HepG2 (cell line): ENCODE results near the gene CLUH. TPM values are rescaled to one million over a fixed set of nuclear protein-coding genes. Genes with fewer than 3 reads are reported as not detected.

Experiments used
- AHR ChIP-seq: IDR thresholded peaks from 2 replicates; pipeline ENCODE4 v1.6.1; 2018; ENCODE audit warnings: missing genetic modification reagents, missing compliant biosample characterization
- CCDC6 ChIP-seq: sonication (generic); formaldehyde crosslinking; IDR thresholded peaks from 2 replicates; pipeline ENCODE4 v1.8.1; 2022; ENCODE audit warnings: mild to moderate bottlenecking, missing genetic modification reagents, moderate library complexity
- NRL ChIP-seq: sonication (generic); formaldehyde crosslinking; IDR thresholded peaks from 2 replicates; pipeline ENCODE4 v1.5.0; 2020; ENCODE audit warnings: missing genetic modification reagents, mild to moderate bottlenecking, moderate library complexity, borderline replicate concordance
- PAWR ChIP-seq: sonication (generic); formaldehyde crosslinking; IDR thresholded peaks from 2 replicates; pipeline ENCODE4 v1.4.0; 2020; ENCODE audit warnings: missing genetic modification reagents, mild to moderate bottlenecking, borderline replicate concordance
- PHF21A ChIP-seq: sonication (generic); formaldehyde crosslinking; IDR thresholded peaks from 2 replicates; pipeline ENCODE4 v1.5.0; 2020; ENCODE audit warnings: mild to moderate bottlenecking, missing genetic modification reagents
- STAG1 ChIP-seq: sonication (generic); formaldehyde crosslinking; IDR thresholded peaks from 2 replicates; pipeline ENCODE4 v1.4.0; 2020; ENCODE audit warnings: missing genetic modification reagents
- ZC3H13 ChIP-seq: sonication (generic); formaldehyde crosslinking; IDR thresholded peaks from 2 replicates; pipeline ENCODE4 v1.8.1; 2023; ENCODE audit warnings: mild to moderate bottlenecking, missing genetic modification reagents, moderate library complexity
- ZFX ChIP-seq: sonication (generic); formaldehyde crosslinking; IDR thresholded peaks from 2 replicates; pipeline ENCODE4 v1.4.0; 2020; ENCODE audit warnings: mild to moderate bottlenecking, low read depth, missing genetic modification reagents, moderate library complexity
- ZNF121 ChIP-seq: sonication (generic); formaldehyde crosslinking; IDR thresholded peaks from 2 replicates; pipeline ENCODE4 v1.5.0; 2020; ENCODE audit warnings: mild to moderate bottlenecking, missing genetic modification reagents
- ZNF160 ChIP-seq: sonication (generic); formaldehyde crosslinking; IDR thresholded peaks from 2 replicates; pipeline ENCODE4 v1.8.0; 2022; ENCODE audit warnings: mild to moderate bottlenecking, inconsistent platforms, missing genetic modification reagents
- ZNF317 ChIP-seq: sonication (generic); formaldehyde crosslinking; IDR thresholded peaks from 2 replicates; pipeline ENCODE4 v1.5.0; 2020; ENCODE audit warnings: mild to moderate bottlenecking, missing genetic modification reagents
- ZNF367 ChIP-seq: sonication (generic); formaldehyde crosslinking; IDR thresholded peaks from 2 replicates; pipeline ENCODE4 v1.4.0; 2020; ENCODE audit warnings: missing genetic modification reagents, borderline replicate concordance
- ZNF567 ChIP-seq: sonication (generic); formaldehyde crosslinking; IDR thresholded peaks from 2 replicates; pipeline ENCODE4 v1.8.1; 2023; ENCODE audit warnings: mild to moderate bottlenecking, missing genetic modification reagents, borderline replicate concordance
- ZNF598 ChIP-seq: sonication (generic); formaldehyde crosslinking; IDR thresholded peaks from 2 replicates; pipeline ENCODE4 v1.5.1; 2020; ENCODE audit warnings: mild to moderate bottlenecking, missing genetic modification reagents, borderline replicate concordance
- ZNF644 ChIP-seq: IDR thresholded peaks from 2 replicates; pipeline ENCODE4 v1.6.1; 2016; ENCODE audit warnings: low read depth
- polyA plus RNA-seq, 8 experiments: library from polyadenylated mRNA; depleted of rRNA in 3 of 8; stranded (reverse) in 7 of 8; unstranded in 1 of 8; fragments of >200 nt; fragmentation: Illumina TruSeq in 4 of 8; extraction: Trizol in 4 of 8; gene quantifications; 2 replicates each; pipeline versions ENCODE4 v1.2.1 to v1.2.3, GENCODE V29; 2011 to 2016; ENCODE audit warnings: low read depth in 4 of 8, missing spikeins in 1 of 8, mixed read lengths in 1 of 8; ENCODE audit not compliant: insufficient read depth in 1 of 8
- total RNA-seq, 5 experiments: library from RNA; depleted of rRNA; stranded (reverse); fragments of >200 nt; fragmentation: Illumina TruSeq; extraction: Trizol; gene quantifications; 2 replicates each; pipeline ENCODE4 v1.2.3, GENCODE V29; 2016; ENCODE audit warnings: low read depth in 1 of 5
- TF ChIP-seq, protein P1 (sequence below): sonication (generic); formaldehyde crosslinking; IDR thresholded peaks from 2 replicates; pipeline ENCODE4 v1.5.1; 2020; ENCODE audit warnings: mild to moderate bottlenecking, missing genetic modification reagents, borderline replicate concordance
- TF ChIP-seq, protein P2 (sequence below): IDR thresholded peaks from 2 replicates; pipeline ENCODE4 v1.6.1; 2016; ENCODE audit warnings: low read depth, missing genetic modification reagents, missing compliant biosample characterization
- TF ChIP-seq, protein P3 (sequence below): sonication (generic); formaldehyde crosslinking; IDR thresholded peaks from 2 replicates; pipeline ENCODE4 v1.5.0; 2020; ENCODE audit warnings: missing genetic modification reagents

Gene CLUH
- total and polyA plus RNA-seq, 2 of the 13 experiments (the other 11 are each of a cell fraction or from before 2014, with no cell fraction given): 30.9 to 60.5 TPM

DNA sequence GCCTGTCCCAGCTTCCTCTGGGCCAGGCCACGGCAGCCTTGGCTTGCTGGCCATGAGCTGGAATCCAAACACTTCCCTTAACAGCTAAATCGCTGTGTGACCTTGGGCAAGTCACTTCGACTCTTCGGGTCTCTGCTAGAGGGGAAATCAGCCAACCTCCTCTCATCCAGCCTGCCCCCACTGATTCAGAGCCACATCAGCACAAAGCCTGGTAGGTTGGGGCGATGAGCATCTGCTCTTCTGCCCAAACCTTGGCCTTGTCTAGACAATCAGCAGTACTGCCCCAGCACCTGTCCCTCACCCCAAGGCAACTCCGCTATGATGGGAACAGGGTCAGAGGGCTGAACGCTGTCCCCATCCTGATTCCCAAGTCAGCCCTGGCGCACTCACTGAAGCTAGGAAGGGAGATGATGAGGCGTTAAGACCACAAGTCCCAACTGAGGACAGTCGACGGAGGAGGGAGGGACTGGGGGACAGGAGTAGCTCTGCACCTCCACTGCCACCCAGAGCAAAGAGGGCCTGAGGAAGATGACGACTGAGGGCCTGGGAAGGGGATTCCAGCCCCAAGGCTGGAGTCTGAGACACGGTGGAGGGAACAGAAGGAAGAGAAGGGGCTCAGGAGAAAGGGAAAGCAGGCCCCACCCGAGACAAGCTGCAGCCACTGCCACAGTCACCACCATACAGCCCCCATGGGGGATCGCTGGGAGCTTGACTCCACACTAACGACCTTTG, 1.3 kb downstream of the CLUH start (continued):
- TF ChIP-seq, protein P1, sequence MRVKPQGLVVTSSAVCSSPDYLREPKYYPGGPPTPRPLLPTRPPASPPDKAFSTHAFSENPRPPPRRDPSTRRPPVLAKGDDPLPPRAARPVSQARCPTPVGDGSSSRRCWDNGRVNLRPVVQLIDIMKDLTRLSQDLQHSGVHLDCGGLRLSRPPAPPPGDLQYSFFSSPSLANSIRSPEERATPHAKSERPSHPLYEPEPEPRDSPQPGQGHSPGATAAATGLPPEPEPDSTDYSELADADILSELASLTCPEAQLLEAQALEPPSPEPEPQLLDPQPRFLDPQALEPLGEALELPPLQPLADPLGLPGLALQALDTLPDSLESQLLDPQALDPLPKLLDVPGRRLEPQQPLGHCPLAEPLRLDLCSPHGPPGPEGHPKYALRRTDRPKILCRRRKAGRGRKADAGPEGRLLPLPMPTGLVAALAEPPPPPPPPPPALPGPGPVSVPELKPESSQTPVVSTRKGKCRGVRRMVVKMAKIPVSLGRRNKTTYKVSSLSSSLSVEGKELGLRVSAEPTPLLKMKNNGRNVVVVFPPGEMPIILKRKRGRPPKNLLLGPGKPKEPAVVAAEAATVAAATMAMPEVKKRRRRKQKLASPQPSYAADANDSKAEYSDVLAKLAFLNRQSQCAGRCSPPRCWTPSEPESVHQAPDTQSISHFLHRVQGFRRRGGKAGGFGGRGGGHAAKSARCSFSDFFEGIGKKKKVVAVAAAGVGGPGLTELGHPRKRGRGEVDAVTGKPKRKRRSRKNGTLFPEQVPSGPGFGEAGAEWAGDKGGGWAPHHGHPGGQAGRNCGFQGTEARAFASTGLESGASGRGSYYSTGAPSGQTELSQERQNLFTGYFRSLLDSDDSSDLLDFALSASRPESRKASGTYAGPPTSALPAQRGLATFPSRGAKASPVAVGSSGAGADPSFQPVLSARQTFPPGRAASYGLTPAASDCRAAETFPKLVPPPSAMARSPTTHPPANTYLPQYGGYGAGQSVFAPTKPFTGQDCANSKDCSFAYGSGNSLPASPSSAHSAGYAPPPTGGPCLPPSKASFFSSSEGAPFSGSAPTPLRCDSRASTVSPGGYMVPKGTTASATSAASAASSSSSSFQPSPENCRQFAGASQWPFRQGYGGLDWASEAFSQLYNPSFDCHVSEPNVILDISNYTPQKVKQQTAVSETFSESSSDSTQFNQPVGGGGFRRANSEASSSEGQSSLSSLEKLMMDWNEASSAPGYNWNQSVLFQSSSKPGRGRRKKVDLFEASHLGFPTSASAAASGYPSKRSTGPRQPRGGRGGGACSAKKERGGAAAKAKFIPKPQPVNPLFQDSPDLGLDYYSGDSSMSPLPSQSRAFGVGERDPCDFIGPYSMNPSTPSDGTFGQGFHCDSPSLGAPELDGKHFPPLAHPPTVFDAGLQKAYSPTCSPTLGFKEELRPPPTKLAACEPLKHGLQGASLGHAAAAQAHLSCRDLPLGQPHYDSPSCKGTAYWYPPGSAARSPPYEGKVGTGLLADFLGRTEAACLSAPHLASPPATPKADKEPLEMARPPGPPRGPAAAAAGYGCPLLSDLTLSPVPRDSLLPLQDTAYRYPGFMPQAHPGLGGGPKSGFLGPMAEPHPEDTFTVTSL: no peak
- TF ChIP-seq AHR (CRISPR knock-in tag) (no peak), ZFX (CRISPR knock-in tag) (no peak), ZNF598 (0 out of 2 replicates have a peak, but pooled peaks have one; percentile 24), ZNF644 (CRISPR knock-in tag) (no peak), ZNF567 (CRISPR knock-in tag) (0 out of 2 replicates have a peak, but pooled peaks have one; percentile 31), ZC3H13 (no peak), PAWR (no peak), STAG1 (no peak), ZNF121 (CRISPR knock-in tag) (no peak), ZNF367 (CRISPR knock-in tag) (no peak), CCDC6 (CRISPR knock-in tag) (no peak), ZNF317 (CRISPR knock-in tag) (no peak), PHF21A (no peak), NRL (no peak), ZNF160 (CRISPR knock-in tag) (no peak)
- TF ChIP-seq, protein P2, sequence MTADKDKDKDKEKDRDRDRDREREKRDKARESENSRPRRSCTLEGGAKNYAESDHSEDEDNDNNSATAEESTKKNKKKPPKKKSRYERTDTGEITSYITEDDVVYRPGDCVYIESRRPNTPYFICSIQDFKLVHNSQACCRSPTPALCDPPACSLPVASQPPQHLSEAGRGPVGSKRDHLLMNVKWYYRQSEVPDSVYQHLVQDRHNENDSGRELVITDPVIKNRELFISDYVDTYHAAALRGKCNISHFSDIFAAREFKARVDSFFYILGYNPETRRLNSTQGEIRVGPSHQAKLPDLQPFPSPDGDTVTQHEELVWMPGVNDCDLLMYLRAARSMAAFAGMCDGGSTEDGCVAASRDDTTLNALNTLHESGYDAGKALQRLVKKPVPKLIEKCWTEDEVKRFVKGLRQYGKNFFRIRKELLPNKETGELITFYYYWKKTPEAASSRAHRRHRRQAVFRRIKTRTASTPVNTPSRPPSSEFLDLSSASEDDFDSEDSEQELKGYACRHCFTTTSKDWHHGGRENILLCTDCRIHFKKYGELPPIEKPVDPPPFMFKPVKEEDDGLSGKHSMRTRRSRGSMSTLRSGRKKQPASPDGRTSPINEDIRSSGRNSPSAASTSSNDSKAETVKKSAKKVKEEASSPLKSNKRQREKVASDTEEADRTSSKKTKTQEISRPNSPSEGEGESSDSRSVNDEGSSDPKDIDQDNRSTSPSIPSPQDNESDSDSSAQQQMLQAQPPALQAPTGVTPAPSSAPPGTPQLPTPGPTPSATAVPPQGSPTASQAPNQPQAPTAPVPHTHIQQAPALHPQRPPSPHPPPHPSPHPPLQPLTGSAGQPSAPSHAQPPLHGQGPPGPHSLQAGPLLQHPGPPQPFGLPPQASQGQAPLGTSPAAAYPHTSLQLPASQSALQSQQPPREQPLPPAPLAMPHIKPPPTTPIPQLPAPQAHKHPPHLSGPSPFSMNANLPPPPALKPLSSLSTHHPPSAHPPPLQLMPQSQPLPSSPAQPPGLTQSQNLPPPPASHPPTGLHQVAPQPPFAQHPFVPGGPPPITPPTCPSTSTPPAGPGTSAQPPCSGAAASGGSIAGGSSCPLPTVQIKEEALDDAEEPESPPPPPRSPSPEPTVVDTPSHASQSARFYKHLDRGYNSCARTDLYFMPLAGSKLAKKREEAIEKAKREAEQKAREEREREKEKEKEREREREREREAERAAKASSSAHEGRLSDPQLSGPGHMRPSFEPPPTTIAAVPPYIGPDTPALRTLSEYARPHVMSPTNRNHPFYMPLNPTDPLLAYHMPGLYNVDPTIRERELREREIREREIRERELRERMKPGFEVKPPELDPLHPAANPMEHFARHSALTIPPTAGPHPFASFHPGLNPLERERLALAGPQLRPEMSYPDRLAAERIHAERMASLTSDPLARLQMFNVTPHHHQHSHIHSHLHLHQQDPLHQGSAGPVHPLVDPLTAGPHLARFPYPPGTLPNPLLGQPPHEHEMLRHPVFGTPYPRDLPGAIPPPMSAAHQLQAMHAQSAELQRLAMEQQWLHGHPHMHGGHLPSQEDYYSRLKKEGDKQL (CRISPR knock-in tag): no peak
- TF ChIP-seq, protein P3, sequence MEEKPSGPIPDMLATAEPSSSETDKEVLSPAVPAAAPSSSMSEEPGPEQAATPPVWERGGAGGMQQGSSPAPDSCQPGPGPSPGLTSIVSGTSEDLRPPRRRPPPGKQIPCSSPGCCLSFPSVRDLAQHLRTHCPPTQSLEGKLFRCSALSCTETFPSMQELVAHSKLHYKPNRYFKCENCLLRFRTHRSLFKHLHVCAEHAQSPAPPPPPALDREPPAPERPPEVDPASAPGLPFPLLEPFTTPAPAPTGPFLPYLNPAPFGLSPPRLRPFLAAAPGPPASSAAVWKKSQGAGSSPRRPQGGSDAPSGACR (CRISPR knock-in tag): no peak
